GM19238 (cell line): ENCODE data around the gene KRTAP1-5.
"Not testable (repeated sequence)": the region's sequence is repeated elsewhere in the genome, so short reads cannot be mapped to it uniquely, and the experiment has no call there.

Experiments used
- DNase-seq: peaks from one replicate; pipeline ENCODE4 v3.0.0; 2011; ENCODE audit warnings: low spot score; ENCODE audit not compliant: insufficient read length

The KRTAP1-5 gene

GRCh38 chr17:41026715-41027471 lies at the start of gene KRTAP1-5:
Gene KRTAP1-5 (minus strand): TSS chr17:41027208. CDS start chr17:41027155, 53 bp downstream.
- no peak for DNase-seq

- DNase-seq: no peak
Measured at GRCh38 chr17:41076788-41077187, 49.8 kb upstream of the KRTAP1-5 start.

- no peak for DNase-seq
Measured at GRCh38 chr17:41073676-41074075, 46.7 kb upstream of the KRTAP1-5 start.

DNA sequence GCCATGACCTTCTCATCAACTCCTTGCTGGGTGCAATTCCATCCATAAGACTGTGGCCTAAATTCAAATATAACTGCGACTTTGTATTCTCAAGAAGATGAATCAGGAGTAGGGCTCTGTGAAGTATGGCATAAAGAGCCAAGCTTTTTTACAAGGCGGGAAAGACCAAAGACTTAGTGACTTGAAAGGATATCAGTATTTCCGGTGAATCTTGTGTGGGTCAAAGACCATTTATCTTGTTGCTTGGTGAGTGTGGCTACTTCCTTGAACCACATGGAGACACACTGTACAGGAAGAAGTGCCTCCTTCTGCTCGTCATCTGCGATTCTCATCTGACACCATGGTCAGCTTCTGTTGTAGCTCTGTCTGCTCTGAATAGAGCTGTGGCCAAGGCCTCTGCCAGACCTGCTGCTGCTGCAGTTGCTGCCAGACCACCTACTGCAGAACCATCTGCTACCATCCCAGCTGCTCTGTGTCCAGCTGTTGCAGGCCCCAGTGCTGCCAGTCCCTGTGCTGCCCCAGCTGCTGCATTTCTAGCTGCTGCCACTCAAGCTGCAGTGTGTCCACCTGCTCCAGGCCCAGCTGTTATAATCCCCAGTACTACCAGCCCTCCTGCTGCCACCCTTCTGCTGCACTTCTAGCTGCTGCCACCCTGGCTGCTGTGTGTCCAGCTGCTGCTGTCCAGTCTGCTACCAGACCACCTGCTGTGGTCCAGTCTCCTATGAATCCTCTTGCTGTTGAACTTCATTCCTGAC lies 44.8 kb upstream of the KRTAP1-5 start:
- no peak for DNase-seq

DNA sequence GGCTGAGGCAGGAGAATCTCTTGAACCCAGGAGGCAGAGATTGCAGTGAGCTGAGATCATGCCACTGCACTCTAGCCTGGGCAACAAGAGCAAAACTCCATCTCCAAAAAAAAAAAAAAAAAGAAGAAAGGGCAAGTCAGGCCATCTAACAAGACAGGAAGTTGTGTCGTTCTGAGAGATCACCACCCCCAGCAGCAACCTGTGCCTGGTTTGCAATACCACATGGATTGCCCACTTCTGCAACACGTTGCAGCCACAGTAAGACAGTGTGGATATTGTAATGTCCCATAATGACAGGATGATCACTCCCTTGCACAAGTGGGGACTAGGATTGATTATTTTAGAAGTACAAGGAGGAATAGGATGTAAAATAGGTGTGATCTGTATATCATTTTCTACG lies 42.0 kb upstream of the KRTAP1-5 start:
- DNase-seq: no peak

DNA sequence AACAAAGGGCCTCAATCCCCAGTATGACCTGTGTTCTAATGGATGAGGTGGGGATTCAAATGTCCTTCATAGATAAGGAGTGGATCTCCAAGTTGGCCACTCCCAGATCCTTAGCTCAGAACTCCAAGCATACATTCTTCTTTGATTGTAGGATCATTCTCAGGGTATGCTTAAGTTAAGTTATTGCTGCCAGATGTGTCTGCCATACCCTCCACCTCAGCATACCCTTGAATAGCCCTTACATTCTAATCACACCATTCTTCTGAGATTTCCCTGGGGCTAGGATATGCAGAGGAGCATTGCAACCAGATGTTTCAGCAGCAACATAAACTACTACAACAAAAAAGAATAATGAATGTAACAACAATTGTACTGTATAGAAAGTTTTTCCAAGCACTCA lies 40.3 kb upstream of the KRTAP1-5 start:
- DNase-seq: no peak

GRCh38 chr17:41065829-41066624 lies 39.0 kb upstream of the KRTAP1-5 start, which contains the start of gene KRTAP2-4:
Gene KRTAP2-4 (minus strand): TSS chr17:41065879. CDS start chr17:41065845, 34 bp downstream.
- DNase-seq: no peak

GRCh38 chr17:41065016-41065689 lies 38.1 kb upstream of the KRTAP1-5 start:
- DNase-seq: not testable (repeated sequence)

GRCh38 chr17:41064301-41064700 lies 37.3 kb upstream of the KRTAP1-5 start:
- DNase-seq: no peak

DNA sequence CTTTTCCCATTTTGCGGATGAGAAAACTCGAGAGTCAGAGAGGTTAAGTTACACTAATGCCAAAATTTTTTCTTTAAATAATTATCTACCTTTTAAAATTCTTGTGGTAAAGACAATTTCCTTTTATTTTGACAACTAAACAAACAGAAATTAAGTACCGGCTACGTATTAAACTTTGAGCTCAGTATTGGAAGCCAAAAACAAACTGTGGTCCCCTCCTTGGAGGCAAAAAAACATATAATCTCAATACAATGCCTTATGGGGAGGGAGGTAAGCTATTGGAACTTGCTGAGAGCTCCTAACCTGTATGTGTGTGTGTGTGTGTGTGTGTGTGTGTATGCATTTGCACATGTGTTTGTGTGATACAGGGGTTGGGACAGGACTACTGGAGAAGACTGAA lies 36.4 kb upstream of the KRTAP1-5 start:
- DNase-seq: no peak

DNA sequence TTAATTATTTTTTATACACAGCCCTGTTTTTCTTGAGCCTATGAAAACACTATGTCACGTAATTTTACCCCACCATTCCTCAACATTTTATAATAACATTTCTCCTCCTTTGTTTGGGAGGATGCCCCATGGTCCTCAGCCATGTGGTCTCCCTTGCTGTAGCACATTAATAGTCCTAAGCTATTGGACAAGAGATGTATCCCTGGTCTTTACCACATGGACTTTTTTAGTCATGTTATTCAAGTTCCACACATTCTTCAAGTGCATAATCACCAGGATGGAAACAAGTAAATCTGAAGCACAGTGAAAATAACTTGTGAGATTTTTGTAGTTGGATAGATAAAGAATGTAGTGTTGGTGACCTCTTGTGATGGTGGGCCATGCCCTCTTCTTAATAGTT lies 35.0 kb upstream of the KRTAP1-5 start:
- no peak for DNase-seq

- DNase-seq: no peak
Measured at GRCh38 chr17:41060052-41060604, 33.1 kb upstream of the KRTAP1-5 start, which contains the start of gene KRTAP2-3. Gene KRTAP2-3 (minus strand): TSS chr17:41060114. CDS start chr17:41060050, 64 bp downstream.

DNA sequence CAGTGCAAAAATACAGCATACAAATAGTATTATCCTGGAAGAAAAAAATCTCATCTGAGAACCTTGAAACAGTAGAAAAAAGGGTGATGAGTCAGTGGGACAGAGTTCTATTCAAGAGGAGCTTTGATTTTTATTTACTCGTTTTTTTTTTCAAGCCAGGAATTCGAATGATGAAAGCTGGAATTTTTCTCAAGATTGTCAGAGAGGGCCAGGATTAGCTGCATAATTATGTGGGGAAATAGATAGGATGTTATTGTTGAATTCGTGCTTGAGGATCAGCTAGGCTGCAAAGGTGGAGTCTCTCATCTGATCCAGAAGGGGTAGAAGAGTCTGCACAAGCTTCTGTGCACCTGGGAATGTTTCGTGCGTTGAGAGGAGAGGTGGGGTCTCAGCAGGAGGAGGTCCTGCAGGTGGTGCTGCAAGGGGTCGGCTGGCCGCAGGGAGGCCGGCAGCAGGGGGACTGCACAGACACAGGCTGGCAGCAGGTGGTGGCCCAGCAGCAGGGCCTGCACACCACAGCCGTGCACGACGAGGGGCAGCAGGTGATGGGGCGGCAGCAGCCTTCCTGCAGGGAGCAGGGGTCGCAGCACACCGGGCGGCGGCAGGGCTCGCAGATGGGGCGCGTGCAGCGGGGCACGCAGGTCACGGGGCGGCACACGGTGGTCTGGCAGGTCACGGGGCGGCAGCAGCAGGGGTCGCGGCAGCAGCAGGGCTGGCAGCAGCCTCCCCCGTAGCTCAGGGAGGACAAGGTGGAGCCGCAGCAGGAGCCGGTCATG lies 32.5 kb upstream of the KRTAP1-5 start:
- not testable (repeated sequence) for DNase-seq

DNA sequence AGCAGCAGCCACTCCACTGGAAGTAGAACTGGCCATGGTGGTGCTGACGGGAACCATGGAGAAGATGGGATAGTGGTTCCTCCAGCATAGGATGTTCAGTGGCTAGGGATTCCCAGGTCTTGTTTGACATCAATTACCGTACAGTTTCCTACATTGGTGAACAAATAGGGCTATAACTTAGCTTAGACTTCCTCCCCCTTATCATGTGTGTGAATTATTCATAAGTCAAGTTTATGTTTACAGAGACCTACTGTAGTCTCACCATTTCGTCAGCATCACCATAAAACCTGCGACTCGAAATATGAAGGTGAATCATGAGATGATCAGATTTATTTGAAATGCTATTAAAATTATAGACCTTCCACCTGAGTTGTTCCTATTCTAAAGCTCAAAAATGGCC lies 31.7 kb upstream of the KRTAP1-5 start:
- DNase-seq: no peak

- DNase-seq: no peak
Measured at GRCh38 chr17:41057547-41057946, 30.5 kb upstream of the KRTAP1-5 start.

- not testable (repeated sequence) for DNase-seq
Measured at GRCh38 chr17:41055130-41055529, 28.1 kb upstream of the KRTAP1-5 start, which contains the start of gene KRTAP2-2. Gene KRTAP2-2 (minus strand): TSS chr17:41055230. CDS start chr17:41055211, 19 bp downstream.

- not testable (repeated sequence) for DNase-seq
Measured at GRCh38 chr17:41054556-41054955, 27.5 kb upstream of the KRTAP1-5 start.

DNA sequence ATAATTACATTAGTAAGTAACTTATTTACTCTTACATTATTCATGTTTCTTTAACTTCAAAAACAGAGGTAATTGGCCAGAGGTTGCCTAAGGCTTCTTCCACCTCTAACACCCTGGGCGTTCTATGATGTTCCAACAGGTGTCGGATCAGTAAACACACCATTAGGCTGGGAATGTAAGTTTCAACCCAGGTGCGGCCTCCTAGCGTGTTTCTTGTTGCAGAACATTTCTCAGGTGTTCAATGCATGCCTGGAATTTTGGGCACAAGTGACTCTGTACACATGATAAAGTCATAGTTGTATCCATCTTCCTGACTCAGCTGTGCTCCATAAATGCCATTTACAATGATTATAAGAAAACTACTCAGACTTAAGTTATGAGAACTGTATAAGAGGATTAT lies 27.0 kb upstream of the KRTAP1-5 start:
- DNase-seq: no peak

DNA sequence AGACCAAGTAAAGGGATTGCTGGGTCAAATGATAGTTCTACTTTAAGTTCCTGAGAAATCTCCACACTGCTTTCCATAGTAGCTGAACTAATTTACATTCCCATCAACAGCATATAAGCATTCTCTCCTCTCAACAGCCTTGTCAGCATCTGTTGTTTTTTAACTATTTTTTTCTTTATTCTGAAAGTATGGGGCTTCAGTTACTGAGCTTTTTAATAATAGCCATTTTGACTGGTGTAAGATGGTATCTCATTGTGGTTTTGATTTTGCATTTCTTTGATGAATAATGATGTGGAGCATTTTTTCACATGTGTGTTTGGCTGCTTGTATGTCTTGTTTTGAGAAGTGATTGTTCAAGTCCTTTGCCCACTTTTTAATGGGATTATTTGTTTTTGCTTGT lies 25.6 kb upstream of the KRTAP1-5 start:
- no peak for DNase-seq

GRCh38 chr17:41049110-41049509 lies 22.1 kb upstream of the KRTAP1-5 start:
- DNase-seq: no peak
